Activated CD4-positive, alpha-beta T cell treated with anti-CD3 and anti-CD28 coated beads, Interleukin-2, amount 50 U/mL, for 4 hours (primary cell): Measurements from ENCODE around the gene PTPRM.

ENCODE experiments used
- DNase-seq, 2 experiments: peaks; one replicate each; pipeline ENCODE4 v3.0.0-alpha.2; 2020

PTPRM gene

GRCh38 chr18:8196238-8196637 is 629.1 kb downstream of the PTPRM start:
- no peak for DNase-seq

GRCh38 chr18:8197499-8197898 is 630.4 kb downstream of the PTPRM start:
- DNase-seq: no peak

GRCh38 chr18:8207996-8208395 is 640.9 kb downstream of the PTPRM start:
- no peak for DNase-seq

DNA sequence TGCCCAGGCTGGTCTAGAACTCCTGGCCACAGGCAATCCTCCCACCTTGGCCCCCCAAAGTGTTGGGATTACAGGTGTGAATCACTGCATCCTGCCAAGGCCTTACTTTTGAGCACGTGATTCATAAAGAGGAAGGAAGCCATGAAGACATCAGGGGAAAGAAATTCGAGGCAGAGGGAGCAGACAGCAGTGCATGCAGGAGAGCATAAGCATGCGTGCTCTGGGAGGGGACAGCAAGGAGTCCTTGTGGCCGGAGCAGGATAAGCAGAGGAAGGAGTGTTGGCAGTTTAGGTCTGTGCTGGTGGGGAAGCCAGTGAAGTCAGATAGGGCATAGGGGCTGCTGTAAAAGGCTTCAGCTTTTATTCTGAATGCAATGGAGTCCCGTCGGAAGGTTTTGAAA is 641.6 kb downstream of the PTPRM start:
- no peak for DNase-seq

- no peak for DNase-seq
These were observed 646.0 kb downstream of the PTPRM start for GRCh38 chr18:8212896-8213780.

DNA sequence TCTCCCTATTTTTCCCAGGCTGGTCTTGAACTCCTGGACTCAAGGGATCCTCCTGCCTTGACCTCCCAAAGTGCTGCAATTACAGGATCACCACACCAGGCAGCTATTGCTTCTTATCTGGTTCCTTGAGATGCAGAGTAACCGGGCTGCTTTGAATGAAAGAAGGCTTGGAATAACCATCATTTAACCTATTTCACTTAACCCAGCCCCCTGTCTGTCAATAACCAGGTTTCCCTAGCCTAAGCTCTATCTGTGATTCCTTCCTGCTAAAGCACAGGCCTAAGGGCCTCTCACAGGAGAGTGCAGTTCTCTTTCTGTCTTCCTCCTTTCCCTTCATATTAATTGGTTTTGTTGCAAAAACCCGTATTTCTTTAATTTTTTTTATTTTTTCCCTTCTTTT is 648.6 kb downstream of the PTPRM start:
- DNase-seq: no peak

GRCh38 chr18:8217051-8217564 is 650.0 kb downstream of the PTPRM start:
- DNase-seq: no peak

DNA sequence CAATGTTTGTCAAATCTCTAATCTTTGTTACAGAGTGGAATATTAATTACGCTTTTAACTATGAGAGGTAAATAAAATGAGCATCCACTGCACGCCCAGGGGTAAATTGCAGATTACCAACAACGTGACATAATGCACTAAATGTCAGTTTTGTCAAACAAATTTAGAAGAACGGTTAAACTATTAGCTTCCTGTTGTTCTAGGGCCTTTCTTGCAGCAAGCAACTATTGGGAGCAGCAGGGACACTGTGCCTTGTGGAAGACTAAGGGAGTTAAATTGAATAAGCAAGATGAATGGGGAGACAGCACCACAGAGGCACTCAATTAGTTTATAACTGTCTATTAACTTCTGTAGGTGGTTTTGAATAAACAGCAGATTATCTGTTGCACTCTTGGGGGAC is 651.1 kb downstream of the PTPRM start:
- no peak for DNase-seq

- DNase-seq: no peak
These were observed 654.3 kb downstream of the PTPRM start for GRCh38 chr18:8221452-8221851.

DNA sequence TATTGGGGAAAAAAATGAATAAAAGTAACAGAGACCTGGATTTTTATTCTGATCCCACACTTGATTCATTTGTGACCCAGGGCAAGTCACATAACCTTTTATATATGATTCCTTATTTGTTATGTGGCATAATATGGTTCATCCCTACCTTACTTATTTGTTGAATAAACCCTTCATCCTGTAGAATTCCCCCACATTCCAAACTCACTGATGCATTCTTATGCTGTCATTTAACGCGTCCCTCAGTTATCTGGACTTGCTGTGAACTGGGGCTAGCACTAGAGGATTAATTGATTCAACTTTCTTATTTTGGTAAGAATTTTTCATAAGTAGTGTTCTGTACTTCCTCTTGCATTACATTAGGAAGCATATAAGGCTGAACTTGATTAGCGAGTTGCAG is 657.5 kb downstream of the PTPRM start:
- no peak for DNase-seq

DNA sequence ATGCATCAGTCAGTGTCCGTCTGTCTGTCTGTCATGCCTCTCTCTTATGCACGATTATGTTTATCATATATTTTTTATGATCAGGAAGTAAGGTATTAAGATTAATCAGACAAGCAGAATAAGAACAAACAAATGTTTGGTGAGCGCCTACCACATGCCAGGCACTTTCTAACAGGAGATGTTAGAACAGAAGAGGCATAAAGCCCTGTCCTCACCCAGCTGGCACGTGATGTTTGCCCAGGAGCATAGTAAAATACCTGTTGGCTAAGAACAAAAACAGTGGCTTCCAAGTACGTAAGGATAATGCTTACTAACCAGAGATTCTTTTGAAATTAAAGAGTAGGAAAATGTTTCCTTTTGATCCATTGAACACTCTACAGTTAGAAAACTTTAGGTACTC is 661.9 kb downstream of the PTPRM start:
- DNase-seq: no peak

GRCh38 chr18:8229787-8230186 is 662.7 kb downstream of the PTPRM start:
- no peak for DNase-seq

- DNase-seq: no peak
These were observed 664.2 kb downstream of the PTPRM start for GRCh38 chr18:8231316-8231715.

GRCh38 chr18:8232791-8233190 is 665.7 kb downstream of the PTPRM start:
- DNase-seq: no peak

DNA sequence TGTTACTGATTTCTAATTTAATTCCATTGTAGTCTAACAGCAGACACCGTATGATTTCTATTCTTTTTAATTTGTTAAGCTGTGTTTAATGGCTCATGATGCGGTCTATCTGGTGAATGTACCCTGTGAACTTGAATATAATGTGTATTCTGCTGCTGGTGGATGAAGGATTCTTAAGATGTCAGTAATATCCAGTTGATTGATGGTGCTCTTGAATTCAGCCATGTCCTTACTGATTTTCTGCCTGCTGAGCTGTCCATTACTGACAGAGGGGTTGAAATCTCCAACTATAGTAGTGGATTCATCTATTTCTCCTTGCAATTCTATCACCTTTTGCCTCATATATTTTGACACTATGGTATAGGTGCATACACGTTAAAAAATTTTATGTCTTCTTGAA is 668.8 kb downstream of the PTPRM start:
- no peak for DNase-seq

DNA sequence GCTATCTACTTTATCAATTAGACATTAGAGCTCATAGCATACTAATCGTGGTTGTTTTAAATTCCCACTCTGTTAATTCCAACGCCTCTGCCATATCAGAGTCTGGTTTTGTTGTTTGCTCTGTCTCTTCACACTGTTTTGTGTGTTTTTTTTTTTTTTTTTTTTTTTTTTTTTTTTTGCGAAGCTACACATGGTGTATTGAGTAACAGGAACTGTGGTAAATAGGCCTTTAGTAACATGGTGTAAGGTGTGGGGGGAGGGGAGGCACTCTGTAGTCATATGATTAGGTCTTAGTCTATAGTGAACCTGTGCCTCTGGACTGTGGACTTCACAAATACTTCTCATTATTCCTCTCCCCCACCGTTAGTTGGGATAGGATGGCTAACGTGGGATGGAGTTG is 671.4 kb downstream of the PTPRM start:
- no peak for DNase-seq

- DNase-seq: no peak
These were observed 674.6 kb downstream of the PTPRM start for GRCh38 chr18:8241731-8242130.

DNA sequence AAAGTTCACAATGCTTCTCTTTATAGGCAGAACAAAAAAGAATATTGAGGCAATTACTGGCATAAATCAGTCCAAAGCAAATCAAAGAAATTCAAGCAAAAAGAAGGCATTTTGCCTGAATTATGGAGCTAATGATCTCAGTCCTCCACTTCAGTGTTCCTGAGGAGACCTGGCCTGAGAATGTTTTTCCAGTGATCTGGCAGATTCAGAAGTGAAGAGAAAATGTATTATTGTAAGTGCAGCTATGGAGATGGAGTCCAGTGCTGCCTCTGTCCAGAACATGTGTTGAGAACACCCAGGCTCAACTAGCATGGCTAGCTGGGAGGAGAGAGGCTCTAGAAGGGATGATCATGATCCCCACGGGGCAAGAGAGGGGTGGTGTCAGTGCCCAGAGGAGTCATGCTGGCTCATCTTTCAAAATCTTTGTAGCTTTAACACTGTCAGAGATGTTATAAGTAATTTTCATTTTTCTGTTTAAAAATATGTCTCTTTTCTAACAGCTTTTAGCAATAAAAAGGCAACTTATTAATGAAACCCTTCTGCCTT is 675.1 kb downstream of the PTPRM start:
- DNase-seq: no peak

DNA sequence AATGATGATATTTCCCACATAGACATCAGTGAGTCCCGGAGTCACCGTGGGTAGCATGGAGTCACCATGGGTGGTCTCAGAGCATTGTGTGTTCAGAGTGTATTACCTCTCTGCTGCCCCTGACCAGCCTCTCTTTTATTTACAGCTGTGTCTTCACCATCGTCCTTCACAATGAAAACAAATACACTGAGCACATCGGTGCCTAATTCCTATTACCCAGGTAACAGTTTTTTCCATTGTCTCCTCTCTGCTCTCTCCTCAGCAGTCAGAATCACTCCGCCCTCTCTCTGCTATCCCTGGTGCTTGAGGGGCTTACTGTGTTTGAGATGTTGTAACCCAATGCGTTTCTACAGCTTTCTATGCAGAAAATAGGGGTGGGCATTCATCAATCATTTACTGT is 680.6 kb downstream of the PTPRM start:
- no peak for DNase-seq

GRCh38 chr18:8248576-8248975 is 681.5 kb downstream of the PTPRM start:
- DNase-seq: no peak

GRCh38 chr18:8249811-8250210 is 682.7 kb downstream of the PTPRM start:
- no peak for DNase-seq

GRCh38 chr18:8252371-8252770 is 685.3 kb downstream of the PTPRM start:
- DNase-seq: no peak

GRCh38 chr18:8253944-8254343 is 686.8 kb downstream of the PTPRM start:
- DNase-seq: no peak

GRCh38 chr18:8254654-8255053 is 687.5 kb downstream of the PTPRM start:
- no peak for DNase-seq
